ENCODE results near the gene KATNBL1.

KATNBL1 gene

GRCh38 chr15:34223904-34224596 lies 14.2 kb upstream of the KATNBL1 start:
- peak overlapping the region; percentile 99 for H3K4me3 ChIP-seq (ENCODE audit: low read depth, low read length)
- TF ChIP-seq, protein P1, sequence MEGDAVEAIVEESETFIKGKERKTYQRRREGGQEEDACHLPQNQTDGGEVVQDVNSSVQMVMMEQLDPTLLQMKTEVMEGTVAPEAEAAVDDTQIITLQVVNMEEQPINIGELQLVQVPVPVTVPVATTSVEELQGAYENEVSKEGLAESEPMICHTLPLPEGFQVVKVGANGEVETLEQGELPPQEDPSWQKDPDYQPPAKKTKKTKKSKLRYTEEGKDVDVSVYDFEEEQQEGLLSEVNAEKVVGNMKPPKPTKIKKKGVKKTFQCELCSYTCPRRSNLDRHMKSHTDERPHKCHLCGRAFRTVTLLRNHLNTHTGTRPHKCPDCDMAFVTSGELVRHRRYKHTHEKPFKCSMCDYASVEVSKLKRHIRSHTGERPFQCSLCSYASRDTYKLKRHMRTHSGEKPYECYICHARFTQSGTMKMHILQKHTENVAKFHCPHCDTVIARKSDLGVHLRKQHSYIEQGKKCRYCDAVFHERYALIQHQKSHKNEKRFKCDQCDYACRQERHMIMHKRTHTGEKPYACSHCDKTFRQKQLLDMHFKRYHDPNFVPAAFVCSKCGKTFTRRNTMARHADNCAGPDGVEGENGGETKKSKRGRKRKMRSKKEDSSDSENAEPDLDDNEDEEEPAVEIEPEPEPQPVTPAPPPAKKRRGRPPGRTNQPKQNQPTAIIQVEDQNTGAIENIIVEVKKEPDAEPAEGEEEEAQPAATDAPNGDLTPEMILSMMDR (IDR thresholded peaks at IDR 0.05; ENCODE audit: low read depth, low read length, missing control alignments) = no peak
- DNase-seq (ENCODE audit: low read depth) = no peak
- in situ Hi-C loops (cut with HindIII; ENCODE audit: low sequenced_read_pairs) = no loop called here

DNA sequence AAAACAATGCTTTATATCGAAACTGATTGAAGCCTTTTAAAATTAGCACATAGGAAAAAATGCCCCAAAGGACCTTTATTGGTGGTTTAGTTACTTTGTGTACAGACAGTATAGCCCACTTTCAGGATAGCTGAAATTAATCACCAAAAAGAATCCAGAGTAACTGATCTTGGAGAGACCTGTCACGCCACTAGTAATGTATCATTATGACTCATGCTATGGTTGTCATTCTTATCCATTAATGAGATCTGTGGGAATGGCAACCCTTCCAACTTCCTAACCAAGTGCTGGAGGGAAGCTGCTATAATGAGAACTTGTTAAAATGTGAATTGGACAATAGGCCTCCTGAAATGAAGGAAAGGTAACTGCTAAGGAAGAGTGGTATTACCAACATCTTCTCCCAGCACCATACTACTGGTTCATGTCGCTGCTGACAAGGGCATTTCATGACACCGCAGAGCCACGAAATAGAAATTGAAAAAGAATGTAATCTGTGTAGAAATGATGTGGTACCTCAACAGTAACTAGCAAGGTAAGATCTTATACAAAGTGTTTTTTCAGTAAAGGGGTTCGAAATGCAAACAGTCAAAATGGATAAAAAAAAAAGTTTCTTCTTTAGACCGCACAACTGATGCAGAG lies 7.8 kb upstream of the KATNBL1 start:
- in situ Hi-C loops (cut with HindIII; ENCODE audit: low sequenced_read_pairs) = no loop called here
- no peak overlapping the region for H3K4me3 ChIP-seq (ENCODE audit: low read depth, low read length)
- DNase-seq (ENCODE audit: low read depth) = no peak

DNA sequence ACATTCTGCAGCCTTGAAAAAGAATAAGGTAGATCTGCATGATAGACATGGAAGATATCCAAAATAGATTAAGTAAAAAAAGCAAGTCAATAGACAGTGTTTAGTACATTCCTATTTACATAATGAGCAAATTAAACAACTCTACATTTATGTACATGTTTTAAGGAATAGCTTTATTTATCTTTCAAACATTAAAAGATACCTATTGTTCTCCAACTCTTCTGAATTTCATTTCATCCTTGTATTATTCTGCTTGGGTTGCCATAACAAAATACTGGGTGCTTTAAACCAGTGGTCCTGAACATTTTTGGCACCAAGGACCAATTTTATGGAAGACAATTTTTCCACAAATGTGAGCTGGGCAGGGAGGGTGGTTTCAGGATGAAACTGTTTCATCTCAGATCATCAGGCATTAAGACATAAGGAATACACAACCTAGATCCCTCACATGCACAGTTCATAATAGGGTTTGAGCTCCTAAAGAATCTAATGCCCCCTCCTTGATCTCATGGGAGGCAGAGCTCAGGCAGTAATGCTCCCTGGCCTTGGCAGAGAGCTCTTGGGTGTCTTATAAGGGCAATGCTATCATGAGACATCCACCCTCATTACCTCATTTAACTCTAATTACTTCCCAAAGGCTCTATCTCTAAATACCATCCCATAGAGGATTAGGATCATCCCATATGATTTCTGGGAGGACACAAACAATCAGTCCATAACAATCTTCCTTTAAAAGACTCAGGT lies 6.8 kb upstream of the KATNBL1 start:
- no peak for DNase-seq (ENCODE audit: low read depth)
- TF ChIP-seq, protein P1 (IDR thresholded peaks at IDR 0.05; ENCODE audit: low read depth, low read length, missing control alignments) = no peak
- H3K4me3 ChIP-seq (ENCODE audit: low read depth, low read length) = no peak overlapping the region
- in situ Hi-C loops (cut with HindIII; ENCODE audit: low sequenced_read_pairs) = no loop called here

More for the DNA sequence above, 7.8 kb upstream of the KATNBL1 start:
- TF ChIP-seq, protein P1 (IDR thresholded peaks at IDR 0.05; ENCODE audit: low read depth, low read length, missing control alignments) = no peak

DNA sequence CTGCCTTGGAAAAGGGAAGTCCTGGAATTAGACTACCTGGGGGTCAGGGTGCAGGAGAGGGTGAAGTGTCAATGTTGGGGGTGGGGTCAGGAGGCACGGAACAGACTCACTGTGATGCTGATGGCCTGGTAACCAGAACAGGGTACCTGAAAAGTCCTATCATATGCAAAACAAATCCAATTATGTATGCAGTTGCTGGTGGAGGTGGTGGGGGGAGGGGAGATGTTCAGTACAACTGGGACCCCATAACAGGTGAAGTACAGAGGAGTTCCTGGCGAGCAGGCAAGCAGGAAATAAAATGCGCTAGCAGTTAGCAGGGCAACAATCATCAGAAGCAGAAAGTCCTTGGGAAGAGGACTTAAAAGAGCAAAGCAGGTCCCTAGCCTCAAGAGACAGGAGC lies 4.2 kb upstream of the KATNBL1 start:
- TF ChIP-seq, protein P1 (IDR thresholded peaks at IDR 0.05; ENCODE audit: low read depth, low read length, missing control alignments) = no peak
- in situ Hi-C loops (cut with HindIII; ENCODE audit: low sequenced_read_pairs) = no loop called here
- no peak for DNase-seq (ENCODE audit: low read depth)

DNA sequence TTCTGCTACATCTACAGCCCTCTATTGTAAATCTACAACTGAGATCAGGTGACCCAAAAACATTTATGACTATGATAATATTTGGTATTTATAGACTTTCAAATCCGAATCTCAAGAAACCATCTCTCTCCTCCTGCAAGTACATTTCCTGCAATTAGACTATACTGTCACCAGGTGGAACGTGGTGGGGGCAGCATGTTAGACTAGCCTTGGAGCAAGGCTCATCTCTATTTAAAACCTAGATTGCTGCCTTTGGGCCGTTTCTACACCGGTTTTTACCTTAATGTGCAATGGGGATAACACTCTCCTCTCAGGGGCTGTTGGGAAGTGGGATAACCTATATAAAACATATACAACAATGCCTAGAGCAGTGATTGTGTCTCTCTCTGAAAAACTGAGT lies 3.8 kb upstream of the KATNBL1 start:
- no peak for DNase-seq (ENCODE audit: low read depth)
- in situ Hi-C loops (cut with HindIII; ENCODE audit: low sequenced_read_pairs) = no loop called here
- H3K4me3 ChIP-seq (ENCODE audit: low read depth, low read length) = no peak overlapping the region
- TF ChIP-seq, protein P1 (IDR thresholded peaks at IDR 0.05; ENCODE audit: low read depth, low read length, missing control alignments) = no peak

More for the DNA sequence above, 4.2 kb upstream of the KATNBL1 start:
- H3K4me3 ChIP-seq (ENCODE audit: low read depth, low read length) = no peak overlapping the region

DNA sequence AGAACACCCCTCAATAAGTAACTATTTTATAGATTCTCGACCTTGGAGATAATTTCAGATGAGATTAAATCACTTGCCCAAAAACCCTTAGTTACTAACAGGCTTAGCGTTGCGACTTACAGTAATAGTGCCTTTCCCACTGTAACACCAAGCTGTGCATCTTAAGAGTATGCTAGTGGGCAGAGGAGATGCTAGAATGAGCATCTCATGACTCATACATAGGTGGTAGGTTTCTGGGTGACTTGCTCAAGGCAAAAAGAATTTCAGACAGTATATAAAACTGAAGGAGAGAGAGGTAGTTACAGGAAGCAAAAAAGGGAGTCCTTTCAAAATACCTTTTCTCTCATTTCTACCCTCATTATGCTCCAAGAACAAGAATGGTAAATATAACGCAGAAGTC lies 3.9 kb downstream of the KATNBL1 start:
- no peak for DNase-seq (ENCODE audit: low read depth)
- TF ChIP-seq, protein P1 (IDR thresholded peaks at IDR 0.05; ENCODE audit: low read depth, low read length, missing control alignments) = no peak
- in situ Hi-C loops (cut with HindIII; ENCODE audit: low sequenced_read_pairs) = loop anchor here (5.0 kb wide), 1 partner anchor 59 kb away; no protein-coding TSS in a partner anchor
- no peak overlapping the region for H3K4me3 ChIP-seq (ENCODE audit: low read depth, low read length)

Measured in astrocyte of the cerebellum (primary cell).